SK-N-SH (cell line): ENCODE data around the gene CIAO1.
"Not testable (repeated sequence)": the region's sequence is repeated elsewhere in the genome, so short reads cannot be mapped to it uniquely, and the experiment has no call there.

Experiments
- CTCF ChIP-seq: fragments of 200-600 bp; sonication (generic); IDR thresholded peaks from 2 replicates; pipeline ENCODE4 v1.6.1; 2017; ENCODE audit warnings: antibody characterized with exemption, mild to moderate bottlenecking, moderate library complexity
- ELF1 ChIP-seq: IDR thresholded peaks from 2 replicates; pipeline ENCODE4 v1.4.0; 2012
- NFIC ChIP-seq: IDR thresholded peaks from 2 replicates; pipeline ENCODE4 v1.4.0; 2012; ENCODE audit warnings: borderline replicate concordance
- RCOR1 ChIP-seq: fragments of 150-350 bp; IDR thresholded peaks from 2 replicates; pipeline ENCODE4 v1.6.1; 2017; ENCODE audit warnings: antibody characterized with exemption, low read length
- RFX5 ChIP-seq: IDR thresholded peaks from 2 replicates; pipeline ENCODE4 v1.6.1; 2012; ENCODE audit warnings: mild to moderate bottlenecking, improper control_type of control experiment, low read length
- TEAD4 ChIP-seq: IDR thresholded peaks from 2 replicates; pipeline ENCODE4 v1.4.0; 2012; ENCODE audit warnings: mild to moderate bottlenecking, borderline replicate concordance; ENCODE audit not compliant: insufficient read depth

- TF ChIP-seq NFIC, TEAD4, ELF1, CTCF, RCOR1, RFX5: not testable (repeated sequence)
These were observed 46.1 kb upstream of the CIAO1 start for GRCh38 chr2:96219959-96220358.
